ENCODE data around the gene NUP214. TPM values are rescaled to one million over a fixed set of nuclear protein-coding genes. Genes with fewer than 3 reads are reported as not detected.

The NUP214 gene
- total and polyA plus RNA-seq, 2 of the 4 experiments (the other 2 are of a cell fraction), result 7.9 to 13.4 TPM

DNA sequence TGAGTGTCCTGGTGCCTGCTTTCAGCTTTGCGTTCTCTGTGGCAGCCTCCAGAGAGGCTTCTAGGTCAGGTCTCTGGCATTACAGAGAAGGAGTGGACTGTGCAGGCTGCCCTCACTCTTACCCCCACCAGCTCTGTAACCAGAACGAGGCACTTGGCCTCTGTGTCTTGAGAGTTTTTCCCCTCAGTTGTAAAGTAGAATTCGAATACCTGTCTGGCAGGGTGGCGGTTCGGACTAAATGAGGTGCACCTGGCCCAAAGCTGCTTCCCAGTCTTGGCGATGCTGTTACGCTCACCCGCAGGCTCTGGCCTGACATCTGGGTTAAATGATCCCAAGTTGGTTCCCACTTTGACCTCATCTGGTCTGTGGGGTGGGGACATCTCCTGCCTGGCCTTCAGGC lies 110.8 kb downstream of the NUP214 start:
- H2BK15ac ChIP-seq (ENCODE audit: low read depth, low read length), result no peak overlapping the region
- in situ Hi-C loops (cut with MboI; ENCODE audit: low sequenced_read_pairs) (no loop called here), intact Hi-C loops (cut with micrococcal nuclease) (no loop called here), dilution Hi-C loops (cut with HindIII; ENCODE audit: low sequenced_read_pairs, unreplicated experiment) (no loop called here)
- no peak overlapping the region for H3K4ac ChIP-seq (ENCODE audit: low read depth, low read length)
- TF ChIP-seq RAD21 (IDR thresholded peaks at IDR 0.05; ENCODE audit: low read length), result no peak
- no peak for TF ChIP-seq SMC3 (IDR thresholded peaks at IDR 0.05; ENCODE audit: low read depth, low read length)
- TF ChIP-seq CHD1 (IDR thresholded peaks at IDR 0.05; ENCODE audit: low read depth, low read length), result no peak
- TF ChIP-seq, protein P1, sequence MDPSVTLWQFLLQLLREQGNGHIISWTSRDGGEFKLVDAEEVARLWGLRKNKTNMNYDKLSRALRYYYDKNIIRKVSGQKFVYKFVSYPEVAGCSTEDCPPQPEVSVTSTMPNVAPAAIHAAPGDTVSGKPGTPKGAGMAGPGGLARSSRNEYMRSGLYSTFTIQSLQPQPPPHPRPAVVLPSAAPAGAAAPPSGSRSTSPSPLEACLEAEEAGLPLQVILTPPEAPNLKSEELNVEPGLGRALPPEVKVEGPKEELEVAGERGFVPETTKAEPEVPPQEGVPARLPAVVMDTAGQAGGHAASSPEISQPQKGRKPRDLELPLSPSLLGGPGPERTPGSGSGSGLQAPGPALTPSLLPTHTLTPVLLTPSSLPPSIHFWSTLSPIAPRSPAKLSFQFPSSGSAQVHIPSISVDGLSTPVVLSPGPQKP (IDR thresholded peaks at IDR 0.05; ENCODE audit: borderline replicate concordance, low read depth, low read length), result no peak
- no peak for TF ChIP-seq FOS (IDR thresholded peaks at IDR 0.05; ENCODE audit: low read depth, low read length)
- TF ChIP-seq MXI1 (IDR thresholded peaks at IDR 0.05; ENCODE audit: borderline replicate concordance, low read depth, low read length), result no peak
- no peak for TF ChIP-seq NFE2L2 (IDR thresholded peaks at IDR 0.05; ENCODE audit: low read depth, low read length)
- TF ChIP-seq BHLHE40 (IDR thresholded peaks at IDR 0.05; ENCODE audit: low read depth, low read length), result no peak
- TF ChIP-seq, protein P2, sequence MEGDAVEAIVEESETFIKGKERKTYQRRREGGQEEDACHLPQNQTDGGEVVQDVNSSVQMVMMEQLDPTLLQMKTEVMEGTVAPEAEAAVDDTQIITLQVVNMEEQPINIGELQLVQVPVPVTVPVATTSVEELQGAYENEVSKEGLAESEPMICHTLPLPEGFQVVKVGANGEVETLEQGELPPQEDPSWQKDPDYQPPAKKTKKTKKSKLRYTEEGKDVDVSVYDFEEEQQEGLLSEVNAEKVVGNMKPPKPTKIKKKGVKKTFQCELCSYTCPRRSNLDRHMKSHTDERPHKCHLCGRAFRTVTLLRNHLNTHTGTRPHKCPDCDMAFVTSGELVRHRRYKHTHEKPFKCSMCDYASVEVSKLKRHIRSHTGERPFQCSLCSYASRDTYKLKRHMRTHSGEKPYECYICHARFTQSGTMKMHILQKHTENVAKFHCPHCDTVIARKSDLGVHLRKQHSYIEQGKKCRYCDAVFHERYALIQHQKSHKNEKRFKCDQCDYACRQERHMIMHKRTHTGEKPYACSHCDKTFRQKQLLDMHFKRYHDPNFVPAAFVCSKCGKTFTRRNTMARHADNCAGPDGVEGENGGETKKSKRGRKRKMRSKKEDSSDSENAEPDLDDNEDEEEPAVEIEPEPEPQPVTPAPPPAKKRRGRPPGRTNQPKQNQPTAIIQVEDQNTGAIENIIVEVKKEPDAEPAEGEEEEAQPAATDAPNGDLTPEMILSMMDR (conservative IDR thresholded peaks at IDR 0.05; ENCODE audit: low read depth, low read length), result no peak
- TF ChIP-seq MAFK (IDR thresholded peaks at IDR 0.05; ENCODE audit: low read depth, low read length), result no peak
- TF ChIP-seq MAZ (IDR thresholded peaks at IDR 0.05; ENCODE audit: borderline replicate concordance, low read depth, low read length), result no peak
- TF ChIP-seq, protein P3, sequence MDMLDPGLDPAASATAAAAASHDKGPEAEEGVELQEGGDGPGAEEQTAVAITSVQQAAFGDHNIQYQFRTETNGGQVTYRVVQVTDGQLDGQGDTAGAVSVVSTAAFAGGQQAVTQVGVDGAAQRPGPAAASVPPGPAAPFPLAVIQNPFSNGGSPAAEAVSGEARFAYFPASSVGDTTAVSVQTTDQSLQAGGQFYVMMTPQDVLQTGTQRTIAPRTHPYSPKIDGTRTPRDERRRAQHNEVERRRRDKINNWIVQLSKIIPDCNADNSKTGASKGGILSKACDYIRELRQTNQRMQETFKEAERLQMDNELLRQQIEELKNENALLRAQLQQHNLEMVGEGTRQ (IDR thresholded peaks at IDR 0.05; ENCODE audit: low read depth, low read length), result no peak
- H2AK5ac ChIP-seq (ENCODE audit: low read depth, low read length), result no peak overlapping the region
- H3K14ac ChIP-seq (replicated peaks; ENCODE audit: low read depth, low read length), result no peak overlapping the region
- H4K5ac ChIP-seq (ENCODE audit: low read depth, low read length), result no peak overlapping the region
- H3K9me1 ChIP-seq (ENCODE audit: insufficient read depth, low read length), result peaks cover 2% of the 10 kb centered on the region; the same call in 1 of the 2 replicates
- no peaks in the 10 kb centered on the region for H3K27me3 ChIP-seq (ENCODE audit: control insufficient read depth, insufficient read depth, low read length)
- H3K18ac ChIP-seq (ENCODE audit: low read depth, low read length), result no peak overlapping the region
- no peak overlapping the region for H3K23ac ChIP-seq (ENCODE audit: low read depth, low read length)
- H2BK20ac ChIP-seq (ENCODE audit: low read depth, low read length), result no peak overlapping the region
- ATAC-seq (ENCODE audit: low read depth) (no peak), DNase-seq (no peak)
- no peaks in the 10 kb centered on the region for H4K20me1 ChIP-seq (ENCODE audit: insufficient read depth, low read length)
- no peak overlapping the region for H2BK120ac ChIP-seq (ENCODE audit: low read depth, low read length)
- H3K36me3 ChIP-seq (ENCODE audit: control insufficient read depth, insufficient read depth, low read length), result peaks cover 31% of the 10 kb centered on the region
- H2BK5ac ChIP-seq (ENCODE audit: low read depth, low read length, poor library complexity, severe bottlenecking), result no peak overlapping the region
- no peak overlapping the region for H3K9ac ChIP-seq (ENCODE audit: low read depth, low read length)
- no peak overlapping the region for H2AK9ac ChIP-seq (replicated peaks; ENCODE audit: low read depth, low read length, poor library complexity)
- no peak overlapping the region for H3K27ac ChIP-seq (ENCODE audit: insufficient read depth, low read length)
- H3K9me3 ChIP-seq (ENCODE audit: control insufficient read depth, insufficient read depth, low read length), result no peaks in the 10 kb centered on the region
- H4K8ac ChIP-seq (ENCODE audit: low read depth in 2 of 2, low read length in 2 of 2), result no peak overlapping the region
- H3K4me1 ChIP-seq (ENCODE audit: control insufficient read depth, insufficient read depth, low read length), result peaks cover 7% of the 10 kb centered on the region
- H3K4me3 ChIP-seq (ENCODE audit: insufficient read depth, low read depth, low read length), result no peak overlapping the region
- BruUV-seq (replicated peaks), result no TSS peak
- ChIA-PET CTCF (no interaction called here), POLR2A (ENCODE audit: unreplicated experiment) (no interaction called here)
- no peaks in the 10 kb centered on the region for H3K79me1 ChIP-seq (ENCODE audit: low read depth in 1 of 2, low read length in 2 of 2)
- H3K56ac ChIP-seq (ENCODE audit: extremely low read depth, insufficient read depth, low read length), result no peak overlapping the region
- H4K91ac ChIP-seq (ENCODE audit: insufficient read depth, low read depth, low read length), result no peak overlapping the region
- H3K4me2 ChIP-seq (ENCODE audit: low read depth, low read length), result no peak overlapping the region
- H2AFZ ChIP-seq (replicated peaks; ENCODE audit: low read length, poor library complexity), result no peak overlapping the region
- WGBS, 2 experiments (ENCODE audit: extremely low coverage in 2 of 2, insufficient read length in 1 of 2), result 80% methylated on average over 2 of the region's 8 CpGs; no CpG with 5 or more reads in 1 of the 2 experiments
